Measurements from ENCODE around the gene GATA6.

GRCh38 chr18:22149710-22150109 lies 19.7 kb upstream of the GATA6 start:
- TF ChIP-seq SIN3A (IDR thresholded peaks at IDR 0.05; ENCODE audit: borderline replicate concordance, low read depth, low read length) (no peak), TEAD4 (IDR thresholded peaks at IDR 0.05; ENCODE audit: borderline replicate concordance, insufficient read depth) (no peak), CTCF (IDR thresholded peaks at IDR 0.05) (no peak), POLR2AphosphoS5 (IDR thresholded peaks at IDR 0.05; ENCODE audit: low read depth, low read length) (no peak), NFIC (IDR thresholded peaks at IDR 0.05; ENCODE audit: borderline replicate concordance) (no peak), NRF1 (IDR thresholded peaks at IDR 0.05; ENCODE audit: low read depth, low read length) (no peak), ELF1 (IDR thresholded peaks at IDR 0.05) (no peak), RFX5 (IDR thresholded peaks at IDR 0.05; ENCODE audit: low read length) (no peak), MAX (IDR thresholded peaks at IDR 0.05; ENCODE audit: low read depth) (no peak), REST (IDR thresholded peaks at IDR 0.05; ENCODE audit: low read depth, low read length) (no peak), EZH2phosphoT487 (IDR thresholded peaks at IDR 0.05; ENCODE audit: borderline replicate concordance, low read depth) (no peak), FOXM1 (IDR thresholded peaks at IDR 0.05; ENCODE audit: low read depth) (no peak)

Data from SK-N-SH (cell line).